ENCODE data around the gene ATXN1. TPM values are rescaled to one million over a fixed set of nuclear protein-coding genes. Genes with fewer than 3 reads are reported as not detected.

The ATXN1 gene
- total and polyA plus RNA-seq, 2 of the 8 experiments (the other 6 are each of a cell fraction or from before 2014, with no cell fraction given), result 1.6 to 4.0 TPM

DNA sequence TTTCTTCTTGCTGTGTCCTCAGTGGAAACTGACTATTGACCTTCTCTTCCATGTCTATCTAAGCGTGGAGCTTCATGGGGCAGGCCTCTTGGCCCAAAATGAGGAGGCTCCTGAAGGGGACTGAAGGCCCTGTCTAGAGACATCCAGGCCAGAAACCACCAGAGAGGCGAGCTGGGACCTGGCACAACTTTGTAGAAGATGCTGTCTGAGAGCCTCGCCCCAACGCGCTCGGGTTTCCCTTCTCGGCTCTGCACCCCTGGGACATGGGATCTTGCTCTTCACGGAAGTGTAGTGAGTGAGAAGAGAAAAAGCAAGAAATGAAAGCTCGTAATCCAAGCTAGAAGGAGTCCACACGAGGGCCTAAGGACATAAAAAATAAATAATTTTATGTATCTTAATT is 426.1 kb downstream of the ATXN1 start:
- Histone ChIP-seq H3K9me3 (ENCODE audit: insufficient read depth in 2 of 2, low read depth in 1 of 2, low read length in 1 of 2) (no peaks in the 10 kb centered on the region), H3K79me1 (ENCODE audit: low read depth, low read length) (no peaks in the 10 kb centered on the region), H2BK20ac (ENCODE audit: low read length) (no peak overlapping the region), H3K4ac (replicated peaks; ENCODE audit: insufficient read length, low read depth, low read length) (no peak overlapping the region), H3K27ac (ENCODE audit: low read depth, low read length) (no peak overlapping the region), H2AFZ (ENCODE audit: low read length) (no peak overlapping the region), H3K4me1 (replicated peaks in 1 of 4; ENCODE audit: control insufficient read depth in 3 of 4, insufficient read depth in 4 of 4, low read length in 3 of 4) (peaks cover 0 to 5% (median 4%) of the 10 kb centered on the region in 4 experiments; a peak in 3 of 7 replicates), H4K20me1 (replicated peaks in 1 of 2; ENCODE audit: control insufficient read depth in 1 of 2, insufficient read depth in 2 of 2, low read length in 2 of 2) (no peaks in the 10 kb centered on the region), H3K14ac (ENCODE audit: insufficient read length) (no peak overlapping the region), H3K23me2 (ENCODE audit: low read depth, low read length) (no peaks in the 10 kb centered on the region), H3K56ac (replicated peaks; ENCODE audit: insufficient read length, low read depth, low read length) (no peak overlapping the region), H4K91ac (replicated peaks; ENCODE audit: insufficient read length, low read length) (no peak overlapping the region), H4K8ac (ENCODE audit: extremely low read depth, insufficient read depth, low read length) (no peak overlapping the region; the same call in 1 of the 2 replicates), H3K4me3 (ENCODE audit: extremely low read depth in 1 of 4, insufficient read depth in 2 of 4, low read depth in 3 of 4, low read length in 4 of 4) (no peak overlapping the region), H4K5ac (ENCODE audit: insufficient read length, low read depth, low read length) (no peak overlapping the region), H3K79me2 (ENCODE audit: control insufficient read depth in 1 of 2, insufficient read depth in 2 of 2, low read length in 2 of 2) (no peaks in the 10 kb centered on the region), H2BK120ac (replicated peaks; ENCODE audit: low read depth, low read length) (no peak overlapping the region), H3K18ac (ENCODE audit: extremely low read depth, low read length) (no peak overlapping the region), H2BK15ac (ENCODE audit: low read length) (no peak overlapping the region), H2BK5ac (ENCODE audit: low read depth, low read length) (no peak overlapping the region), H3K4me2 (ENCODE audit: insufficient read depth in 1 of 2, low read depth in 2 of 2, low read length in 2 of 2) (no peak overlapping the region), H3K23ac (ENCODE audit: insufficient read length) (no peak overlapping the region), H2BK12ac (ENCODE audit: low read depth, low read length) (no peak overlapping the region), H3K36me3 (ENCODE audit: control insufficient read depth in 2 of 4, insufficient read depth in 4 of 4, low read length in 3 of 4) (no peaks in the 10 kb centered on the region), H2AK5ac (ENCODE audit: low read depth, low read length) (no peak overlapping the region), H3K9ac (replicated peaks in 1 of 4; ENCODE audit: extremely low read depth in 1 of 4, low read depth in 3 of 4, low read length in 3 of 4) (no peak overlapping the region), H3K27me3 (replicated peaks in 1 of 4; ENCODE audit: control insufficient read depth in 3 of 4, extremely low read depth in 1 of 4, insufficient read depth in 3 of 4, low read length in 3 of 4) (no peaks in the 10 kb centered on the region)
- ChIA-PET CTCF (ENCODE audit: partially characterized antibody) (interaction anchor here (0.7 to 9.7 kb wide), 7 partner anchors 14 to 75 kb away, joined by 3 to 92 read pairs (median 4); no protein-coding TSS in a partner anchor), POLR2A (ENCODE audit: partially characterized antibody) (no interaction called here)
- 93% methylated on average over 8 of the region's 10 CpGs; no CpG with 5 or more reads in 1 of the 2 experiments for WGBS, 2 experiments (ENCODE audit: extremely low coverage in 1 of 2, insufficient coverage in 1 of 2, insufficient read length in 1 of 2, insufficient replicate concordance in 2 of 2, low coverage in 1 of 2, low lambda C conversion rate in 2 of 2, missing lambda C conversion rate in 1 of 2)
- FAIRE-seq (no peak), DNase-seq (ENCODE audit: low read depth in 1 of 2, low spot score in 2 of 2) (no peak)
- TF ChIP-seq SIX5 (IDR thresholded peaks at IDR 0.05; ENCODE audit: low read depth, low read length) (no peak), NANOG (IDR thresholded peaks at IDR 0.05; ENCODE audit: insufficient read depth, low read depth, low read length, poor library complexity, severe bottlenecking) (no peak), TEAD4 (IDR thresholded peaks at IDR 0.05; ENCODE audit: low read depth, low read length) (no peak), BCL11A (IDR thresholded peaks at IDR 0.05; ENCODE audit: low read depth in 2 of 2, low read length in 2 of 2) (no peak), BRCA1 (IDR thresholded peaks at IDR 0.05; ENCODE audit: low read depth, low read length) (no peak), HDAC6 (IDR thresholded peaks at IDR 0.05; ENCODE audit: low read depth, low read length) (no peak), BACH1 (IDR thresholded peaks at IDR 0.05; ENCODE audit: low read length) (no peak), RBBP5 (IDR thresholded peaks at IDR 0.05; ENCODE audit: borderline replicate concordance, low read depth, low read length) (no peak), TAF7 (optimal IDR thresholded peaks at IDR 0.05; ENCODE audit: borderline replicate concordance, low read depth, low read length) (no peak), FOSL1 (IDR thresholded peaks at IDR 0.05; ENCODE audit: insufficient read depth, low read depth, low read length) (no peak), SAP30 (IDR thresholded peaks at IDR 0.05; ENCODE audit: insufficient read depth, insufficient replicate concordance, low read length) (no peak)
